CD14-positive monocyte (primary cell): ENCODE measurements around the gene PFKFB4. TPM values are rescaled to one million over a fixed set of nuclear protein-coding genes. Genes with fewer than 3 reads are reported as not detected.

Source experiments
- DNase-seq, 3 donors: peaks; one replicate each; pipeline ENCODE4 v3.0.0-alpha.2; 2011 to 2022
- H2AFZ ChIP-seq: 2 replicates; pipeline ENCODE4 v1.6.0; 2012; ENCODE audit warnings: mild to moderate bottlenecking, low read depth, low read length, inconsistent platforms; ENCODE audit not compliant: insufficient read depth, poor library complexity, severe bottlenecking
- H3K27ac ChIP-seq, 2 donors: 1 replicate in 1 of 2; 2 replicates in 1 of 2; pipeline ENCODE4 v1.5.1; 2012 to 2013; ENCODE audit warnings: low read length in 2 of 2, control low read depth in 1 of 2, inconsistent platforms in 1 of 2, low read depth in 1 of 2, mild to moderate bottlenecking in 1 of 2
- H3K27me3 ChIP-seq, 2 donors: one replicate each; pipeline versions ENCODE4 v1.6.0 to v1.6.1; 2011 to 2013; ENCODE audit warnings: low read length in 2 of 2; ENCODE audit not compliant: control insufficient read depth in 2 of 2, insufficient read depth in 2 of 2
- H3K36me3 ChIP-seq, 2 donors: replicated peaks in 1 of 2; 1 replicate in 1 of 2; 2 replicates in 1 of 2; pipeline versions ENCODE4 v1.5.1 to v1.6.1; 2012 to 2013; ENCODE audit warnings: low read length in 2 of 2, control low read depth in 1 of 2, inconsistent platforms in 1 of 2, mild to moderate bottlenecking in 1 of 2; ENCODE audit not compliant: insufficient read depth in 2 of 2, control insufficient read depth in 1 of 2
- H3K4me1 ChIP-seq, 2 donors: 1 replicate in 1 of 2; 2 replicates in 1 of 2; pipeline versions ENCODE4 v1.5.1 to v1.6.1; 2012 to 2013; ENCODE audit warnings: low read length in 2 of 2, control low read depth in 1 of 2, inconsistent platforms in 1 of 2, mild to moderate bottlenecking in 1 of 2, moderate library complexity in 1 of 2; ENCODE audit not compliant: insufficient read depth in 2 of 2, control insufficient read depth in 1 of 2
- H3K4me2 ChIP-seq: replicated peaks from 2 replicates; pipeline ENCODE3; 2012; ENCODE audit warnings: low read length, moderate library complexity, mild to moderate bottlenecking; ENCODE audit not compliant: poor library complexity, severe bottlenecking; ENCODE audit errors: extremely low read depth
- H3K4me3 ChIP-seq, 3 experiments: fragments of 200-600 bp in 1 of 3; sonication (generic) in 1 of 3; replicated peaks in 1 of 3; 1 replicate in 2 of 3; 2 replicates in 1 of 3; pipeline ENCODE4 v1.5.1; 2011 to 2013; ENCODE audit warnings: low read length in 3 of 3, mild to moderate bottlenecking in 3 of 3, control low read depth in 2 of 3, low read depth in 2 of 3, inconsistent platforms in 1 of 3, moderate library complexity in 1 of 3
- H3K79me2 ChIP-seq: 2 replicates; pipeline ENCODE4 v1.6.0; 2012; ENCODE audit warnings: mild to moderate bottlenecking, control low read depth, inconsistent platforms, low read length, moderate library complexity; ENCODE audit not compliant: insufficient read depth
- H3K9ac ChIP-seq: 2 replicates; pipeline ENCODE4 v1.6.0; 2017; ENCODE audit warnings: low read length, mild to moderate bottlenecking; ENCODE audit not compliant: insufficient read depth, poor library complexity, severe bottlenecking
- H3K9me3 ChIP-seq, 2 donors: replicated peaks in 1 of 2; 1 replicate in 1 of 2; 2 replicates in 1 of 2; pipeline versions ENCODE4 v1.5.1 to v1.6.1; 2012 to 2013; ENCODE audit warnings: low read length in 2 of 2, control low read depth in 1 of 2; ENCODE audit not compliant: control insufficient read depth in 1 of 2, insufficient read depth in 1 of 2
- H4K20me1 ChIP-seq: 2 replicates; pipeline ENCODE4 v1.6.0; 2012; ENCODE audit warnings: mild to moderate bottlenecking, low read length, control low read depth, moderate library complexity; ENCODE audit not compliant: insufficient read depth
- H3K27ac Mint-ChIP-seq, 7 donors: one replicate each; pipeline ENCODE4 v1.8.0; 2020; ENCODE audit warnings: mild to moderate bottlenecking in 7 of 7, mixed read lengths in 7 of 7, moderate library complexity in 6 of 7, inconsistent platforms in 2 of 7
- H3K27me3 Mint-ChIP-seq, 3 donors: one replicate each; pipeline ENCODE4 v1.8.0; 2021 to 2022; ENCODE audit warnings: low read depth in 3 of 3, mild to moderate bottlenecking in 3 of 3, mixed read lengths in 3 of 3, moderate library complexity in 3 of 3, inconsistent platforms in 1 of 3
- H3K36me3 Mint-ChIP-seq, 2 donors: one replicate each; pipeline ENCODE4 v1.8.0; 2020; ENCODE audit warnings: mixed read lengths in 2 of 2, inconsistent platforms in 1 of 2, mild to moderate bottlenecking in 1 of 2
- H3K4me1 Mint-ChIP-seq: one replicate; pipeline ENCODE4 v1.8.0; 2020; ENCODE audit warnings: mild to moderate bottlenecking, mixed read lengths
- H3K4me3 Mint-ChIP-seq, 2 donors: one replicate each; pipeline ENCODE4 v1.8.0; 2020; ENCODE audit warnings: mild to moderate bottlenecking in 2 of 2, mixed read lengths in 2 of 2, moderate library complexity in 1 of 2
- H3K9me3 Mint-ChIP-seq, 7 donors: one replicate each; pipeline ENCODE4 v1.8.0; 2020 to 2022; ENCODE audit warnings: mixed read lengths in 7 of 7, mild to moderate bottlenecking in 6 of 7, moderate library complexity in 6 of 7, inconsistent platforms in 2 of 7
- CTCF ChIP-seq: fragments of 200-600 bp; IDR thresholded peaks from one replicate; pipeline ENCODE4 v1.8.0; 2022; ENCODE audit warnings: antibody characterized with exemption, mild to moderate bottlenecking
- WGBS: methylation state at CpG from one replicate; pipeline ENCODE4 v1.1.5; 2013; ENCODE audit warnings: missing lambda C conversion rate; ENCODE audit not compliant: insufficient coverage; 5-methylcytosine and 5-hydroxymethylcytosine counted together
- intact Hi-C, 2 donors: fragments of 100-400 bp; cut with micrococcal nuclease; formaldehyde crosslinking; loops; one replicate each; pipeline versions ENCODE4 v1.15.0 to v1.15.1; 2023
- polyA plus RNA-seq, 3 donors: library from polyadenylated mRNA; depleted of rRNA in 1 of 3; unstranded in 2 of 3; stranded (reverse) in 1 of 3; fragments of 300-500 nt in 2 of 3; fragments of >200 nt in 1 of 3; fragmentation: Illumina TruSeq in 2 of 3; gene quantifications; 1 replicate in 2 of 3; 2 replicates in 1 of 3; pipeline ENCODE4 v1.2.3, GENCODE V29; 2012 to 2021

PFKFB4 gene
- polyA plus RNA-seq, 3 donors: 32.2 to 44.9 (median 34.9) TPM

GRCh38 chr3:48591886-48592518, 35.4 kb upstream of the PFKFB4 start:
- no peak overlapping the region for H3K9ac ChIP-seq
- peaks cover 5% of the 10 kb centered on the region for H4K20me1 ChIP-seq
- no peaks in the 10 kb centered on the region for H3K36me3 ChIP-seq
- H3K4me1 ChIP-seq: peaks cover 6 to 14% of the 10 kb centered on the region in 2 donors
- no peak overlapping the region for H3K4me3 Mint-ChIP-seq
- peaks cover 12% of the 10 kb centered on the region for H3K4me1 Mint-ChIP-seq
- H3K79me2 ChIP-seq: no peaks in the 10 kb centered on the region
- H3K27me3 ChIP-seq: peaks cover 6 to 47% of the 10 kb centered on the region in 2 donors
- H3K4me2 ChIP-seq: no peak overlapping the region
- H3K9me3 Mint-ChIP-seq: peaks cover 0 to 6% (median 3%) of the 10 kb centered on the region in 7 donors
- no peaks in the 10 kb centered on the region for H3K9me3 ChIP-seq
- 92% methylated on average over 19 of the region's 22 CpGs for WGBS
- peaks cover 3 to 6% of the 10 kb centered on the region in 2 donors for H3K36me3 Mint-ChIP-seq
- H2AFZ ChIP-seq: no peak overlapping the region
- TF ChIP-seq CTCF: no peak
- no peak overlapping the region for H3K27ac ChIP-seq
- no peak overlapping the region for H3K4me3 ChIP-seq
- peaks cover 51 to 71% (median 61%) of the 10 kb centered on the region in 3 donors for H3K27me3 Mint-ChIP-seq
- no peak overlapping the region for H3K27ac Mint-ChIP-seq
- intact Hi-C loops: no loop called here
- no peak for DNase-seq

DNA sequence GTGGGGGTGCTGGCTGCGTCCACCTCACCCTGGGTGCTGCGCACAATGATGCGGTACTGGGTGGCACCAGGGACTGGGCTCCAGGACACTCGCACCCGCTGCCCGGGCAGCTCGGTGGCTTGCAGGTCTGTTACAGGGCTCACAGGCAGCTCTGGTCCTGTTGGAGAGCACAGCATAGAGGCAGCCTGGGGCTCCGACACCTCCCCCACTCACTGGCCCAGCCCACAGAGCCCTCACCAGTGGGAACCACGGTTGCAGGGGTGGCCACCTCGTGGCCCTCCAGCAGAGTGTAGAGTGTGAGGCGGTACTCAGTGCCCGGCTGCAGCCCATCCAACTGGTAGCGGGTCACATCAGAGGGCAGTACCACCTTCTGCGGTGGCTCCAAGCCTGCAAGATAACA, 34.8 kb upstream of the PFKFB4 start:
- Histone ChIP-seq H3K36me3 (no peaks in the 10 kb centered on the region), H3K4me2 (no peak overlapping the region), H3K27me3 (peaks cover 6 to 47% of the 10 kb centered on the region in 2 donors), H3K9me3 (no peaks in the 10 kb centered on the region), H3K9ac (no peak overlapping the region), H3K79me2 (no peaks in the 10 kb centered on the region), H4K20me1 (peaks cover 4% of the 10 kb centered on the region), H3K27ac (no peak overlapping the region), H2AFZ (no peak overlapping the region), H3K4me1 (peaks cover 6 to 14% of the 10 kb centered on the region in 2 donors), H3K4me3 (no peak overlapping the region)
- intact Hi-C loops: no loop called here
- no peak overlapping the region for H3K27ac Mint-ChIP-seq
- H3K4me1 Mint-ChIP-seq: peaks cover 12% of the 10 kb centered on the region
- peaks cover 49 to 70% (median 62%) of the 10 kb centered on the region in 3 donors for H3K27me3 Mint-ChIP-seq
- no peak overlapping the region for H3K4me3 Mint-ChIP-seq
- DNase-seq: no peak
- no peak for TF ChIP-seq CTCF
- WGBS: 97% methylated on average over 9 of the region's 14 CpGs
- H3K36me3 Mint-ChIP-seq: peaks cover 0 to 4% of the 10 kb centered on the region in 2 donors
- peaks cover 0 to 6% (median 3%) of the 10 kb centered on the region in 7 donors for H3K9me3 Mint-ChIP-seq
